H1 (cell line): ENCODE measurements around the gene MMP17. TPM values are rescaled to one million over a fixed set of nuclear protein-coding genes. Genes with fewer than 3 reads are reported as not detected.

ENCODE experiments used
- CTCF ChIA-PET: fragments of 300-600 bp; sonication (Branson Sonifier 250); formaldehyde crosslinking; loops from one replicate; lab custom pipeline; 2021; ENCODE audit not compliant: partially characterized antibody; lab: Charles Lee
- POLR2A ChIA-PET: fragments of 300-600 bp; sonication (Branson Sonifier 250); formaldehyde crosslinking; loops from one replicate; lab custom pipeline; 2021; ENCODE audit warnings: inconsistent platforms; ENCODE audit not compliant: partially characterized antibody; lab: Charles Lee
- DNase-seq, 2 experiments: peaks; one replicate each; pipeline versions ENCODE4 v3.0.0 to v3.0.0-alpha.2; 2010 to 2022; ENCODE audit warnings: low spot score in 2 of 2, low read depth in 1 of 2, mixed read lengths in 1 of 2
- FAIRE-seq: peaks from 2 replicates; lab custom pipeline; 2011; peaks lifted over from hg19 to GRCh38; lab: Jason Lieb, UNC
- H2AFZ ChIP-seq: 2 replicates; pipeline ENCODE4 v1.8.1; 2012; ENCODE audit warnings: low read length, inconsistent platforms
- H2AK5ac ChIP-seq: 2 replicates; pipeline ENCODE4 v1.6.1; 2013; ENCODE audit warnings: low read depth, low read length
- H2BK120ac ChIP-seq: replicated peaks from 2 replicates; pipeline ENCODE3; 2013; ENCODE audit warnings: low read depth, low read length, inconsistent platforms
- H2BK12ac ChIP-seq: 2 replicates; pipeline ENCODE4 v1.6.1; 2013; ENCODE audit warnings: low read depth, low read length
- H2BK15ac ChIP-seq: 2 replicates; pipeline ENCODE4 v1.6.1; 2013; ENCODE audit warnings: low read length
- H2BK20ac ChIP-seq: 2 replicates; pipeline ENCODE4 v1.6.1; 2013; ENCODE audit warnings: low read length
- H2BK5ac ChIP-seq: 2 replicates; pipeline ENCODE4 v1.6.1; 2013; ENCODE audit warnings: low read depth, low read length
- H3K14ac ChIP-seq: 2 replicates; pipeline ENCODE4 v1.6.1; 2013; ENCODE audit warnings: inconsistent platforms; ENCODE audit not compliant: insufficient read length
- H3K18ac ChIP-seq: 2 replicates; pipeline ENCODE4 v1.6.1; 2013; ENCODE audit warnings: low read length; ENCODE audit errors: extremely low read depth
- H3K23ac ChIP-seq: 2 replicates; pipeline ENCODE4 v1.6.1; 2013; ENCODE audit warnings: inconsistent platforms; ENCODE audit not compliant: insufficient read length
- H3K23me2 ChIP-seq: 2 replicates; pipeline ENCODE4 v1.6.1; 2013; ENCODE audit warnings: low read depth, low read length
- H3K27ac ChIP-seq: 2 replicates; pipeline ENCODE4 v1.6.1; 2011; ENCODE audit warnings: low read depth, low read length, inconsistent platforms
- H3K27me3 ChIP-seq, 4 experiments: replicated peaks in 1 of 4; 1 replicate in 1 of 4; 2 replicates in 3 of 4; pipeline versions ENCODE4 v1.6.1 to v1.8.1; 2011 to 2013; ENCODE audit warnings: low read length in 3 of 4, mild to moderate bottlenecking in 3 of 4, inconsistent platforms in 2 of 4, mixed read lengths in 2 of 4, moderate library complexity in 1 of 4; ENCODE audit not compliant: control insufficient read depth in 3 of 4, insufficient read depth in 3 of 4; ENCODE audit errors: extremely low read depth in 1 of 4
- H3K36me3 ChIP-seq, 4 experiments: 2 replicates each; pipeline versions ENCODE4 v1.6.1 to v1.8.1; 2011 to 2013; ENCODE audit warnings: mild to moderate bottlenecking in 4 of 4, low read length in 3 of 4, moderate library complexity in 2 of 4, control low read depth in 1 of 4, inconsistent platforms in 1 of 4; ENCODE audit not compliant: insufficient read depth in 4 of 4, control insufficient read depth in 2 of 4
- H3K4ac ChIP-seq: replicated peaks from 2 replicates; pipeline ENCODE3; 2013; ENCODE audit warnings: low read length, low read depth, mixed read lengths, inconsistent platforms; ENCODE audit not compliant: insufficient read length
- H3K4me1 ChIP-seq, 4 experiments: replicated peaks in 1 of 4; 1 replicate in 1 of 4; 2 replicates in 3 of 4; pipeline versions ENCODE4 v1.6.1 to v1.8.1; 2011 to 2013; ENCODE audit warnings: low read length in 3 of 4, inconsistent platforms in 2 of 4, mixed read lengths in 1 of 4; ENCODE audit not compliant: insufficient read depth in 4 of 4, control insufficient read depth in 3 of 4
- H3K4me2 ChIP-seq, 2 experiments: 2 replicates each; pipeline versions ENCODE4 v1.6.1 to v1.8.1; 2011 to 2013; ENCODE audit warnings: low read depth in 2 of 2, low read length in 2 of 2, control low read depth in 1 of 2, inconsistent platforms in 1 of 2, mild to moderate bottlenecking in 1 of 2; ENCODE audit not compliant: insufficient read depth in 1 of 2
- H3K4me3 ChIP-seq, 4 experiments: fragments of 200-600, 300-600 bp in 1 of 4; sonication (generic), shearing (Covaris generic), sonication (Bioruptor Twin) in 1 of 4; 2 replicates each; pipeline versions ENCODE4 v1.5.1 to v1.8.1; 2011 to 2016; ENCODE audit warnings: low read length in 4 of 4, low read depth in 3 of 4, control low read depth in 2 of 4, inconsistent platforms in 2 of 4, mild to moderate bottlenecking in 2 of 4, mixed read lengths in 1 of 4, moderate library complexity in 1 of 4; ENCODE audit not compliant: insufficient read depth in 2 of 4; ENCODE audit errors: extremely low read depth in 1 of 4
- H3K56ac ChIP-seq: replicated peaks from 2 replicates; pipeline ENCODE3; 2013; ENCODE audit warnings: low read depth, mild to moderate bottlenecking, mixed read lengths, low read length, inconsistent platforms; ENCODE audit not compliant: insufficient read length
- H3K79me1 ChIP-seq: 2 replicates; pipeline ENCODE4 v1.6.1; 2013; ENCODE audit warnings: low read depth, low read length, control low read depth
- H3K79me2 ChIP-seq, 2 experiments: 2 replicates each; pipeline versions ENCODE4 v1.6.1 to v1.8.1; 2012 to 2013; ENCODE audit warnings: low read length in 2 of 2, mild to moderate bottlenecking in 2 of 2, inconsistent platforms in 1 of 2; ENCODE audit not compliant: insufficient read depth in 2 of 2, control insufficient read depth in 1 of 2
- H3K9ac ChIP-seq, 4 experiments: replicated peaks in 1 of 4; 1 replicate in 1 of 4; 2 replicates in 3 of 4; pipeline versions ENCODE4 v1.6.1 to v1.8.1; 2011 to 2013; ENCODE audit warnings: low read depth in 3 of 4, low read length in 3 of 4, control low read depth in 2 of 4, mild to moderate bottlenecking in 2 of 4, moderate library complexity in 2 of 4, inconsistent platforms in 1 of 4; ENCODE audit errors: extremely low read depth in 1 of 4
- H3K9me3 ChIP-seq, 2 experiments: 2 replicates each; pipeline versions ENCODE4 v1.6.1 to v1.8.1; 2012 to 2013; ENCODE audit warnings: mild to moderate bottlenecking in 2 of 2, moderate library complexity in 2 of 2, control low read depth in 1 of 2, inconsistent platforms in 1 of 2, low read depth in 1 of 2, low read length in 1 of 2, mixed read lengths in 1 of 2; ENCODE audit not compliant: insufficient read depth in 2 of 2
- H4K20me1 ChIP-seq, 2 experiments: replicated peaks in 1 of 2; 2 replicates each; pipeline versions ENCODE3 to v1.8.1; 2011 to 2013; ENCODE audit warnings: inconsistent platforms in 2 of 2, low read length in 2 of 2, mild to moderate bottlenecking in 1 of 2; ENCODE audit not compliant: insufficient read depth in 2 of 2, control insufficient read depth in 1 of 2
- H4K5ac ChIP-seq: 2 replicates; pipeline ENCODE4 v1.6.1; 2013; ENCODE audit warnings: low read length, low read depth, mixed read lengths, inconsistent platforms; ENCODE audit not compliant: insufficient read length
- H4K8ac ChIP-seq: 2 replicates; pipeline ENCODE4 v1.8.0; 2013; ENCODE audit warnings: mild to moderate bottlenecking, moderate library complexity, low read length, inconsistent platforms; ENCODE audit not compliant: insufficient read depth; ENCODE audit errors: extremely low read depth
- H4K91ac ChIP-seq: replicated peaks from 2 replicates; pipeline ENCODE3; 2013; ENCODE audit warnings: low read length, mixed read lengths, inconsistent platforms; ENCODE audit not compliant: insufficient read length
- CEBPB ChIP-seq: IDR thresholded peaks from 2 replicates; pipeline ENCODE4 v1.6.1; 2012; ENCODE audit warnings: low read depth, low read length
- JUN ChIP-seq: IDR thresholded peaks from 2 replicates; pipeline ENCODE4 v1.6.1; 2011; ENCODE audit warnings: low read depth, mild to moderate bottlenecking, improper control_type of control experiment, low read length
- NRF1 ChIP-seq: IDR thresholded peaks from 2 replicates; pipeline ENCODE4 v1.6.1; 2011; ENCODE audit warnings: mild to moderate bottlenecking, low read depth, low read length, improper control_type of control experiment
- PHF8 ChIP-seq: fragments of 200-600 bp; sonication (generic); conservative IDR thresholded peaks from 2 replicates; pipeline ENCODE4 v1.7.1; 2012; ENCODE audit warnings: low read depth, mild to moderate bottlenecking, inconsistent platforms, low read length, moderate library complexity
- SIX5 ChIP-seq: IDR thresholded peaks from 2 replicates; pipeline ENCODE4 v1.6.1; 2011; ENCODE audit warnings: mild to moderate bottlenecking, low read depth, low read length
- SP2 ChIP-seq: IDR thresholded peaks from 2 replicates; pipeline ENCODE4 v1.6.1; 2012; ENCODE audit warnings: mild to moderate bottlenecking, low read length, inconsistent platforms
- SP4 ChIP-seq: IDR thresholded peaks from 2 replicates; pipeline ENCODE4 v1.6.1; 2012; ENCODE audit warnings: low read length, inconsistent platforms
- TAF1 ChIP-seq: IDR thresholded peaks from 2 replicates; pipeline ENCODE4 v1.6.1; 2011; ENCODE audit warnings: mild to moderate bottlenecking, low read depth, low read length
- WGBS, 2 experiments: shearing (Covaris generic) in 1 of 2; methylation state at CpG; one replicate each; pipeline versions ENCODE4 v1.1.6 to v1.1.7; 2013 to 2015; ENCODE audit warnings: low lambda C conversion rate in 2 of 2, mixed read lengths in 2 of 2, inconsistent platforms in 1 of 2, low coverage in 1 of 2, missing lambda C conversion rate in 1 of 2; ENCODE audit not compliant: insufficient replicate concordance in 2 of 2, insufficient coverage in 1 of 2, insufficient read length in 1 of 2; ENCODE audit errors: extremely low coverage in 1 of 2, missing lambda C conversion rate in 1 of 2; 5-methylcytosine and 5-hydroxymethylcytosine counted together
- polyA plus RNA-seq, 7 experiments: library from polyadenylated mRNA; depleted of rRNA in 3 of 7; stranded (reverse) in 5 of 7; unstranded in 2 of 7; fragments of >200 nt in 5 of 7; fragments of 200-250 nt in 2 of 7; gene quantifications; 1 replicate in 5 of 7; 2 replicates in 1 of 7; 4 replicates in 1 of 7; pipeline versions ENCODE4 v1.2.1 to v1.2.3, GENCODE V29; 2011 to 2013; ENCODE audit warnings: missing spikeins in 2 of 7, mixed read lengths in 2 of 7
- total RNA-seq: library from RNA; stranded (reverse); fragmentation: NEBNext Ultra II Directional; extraction: Animal tissue kit (Norgen Biotek cat#: 25700); gene quantifications from 2 replicates; pipeline ENCODE4 v1.2.1, GENCODE V29; 2021
- TF ChIP-seq, protein P1 (sequence below): IDR thresholded peaks from 2 replicates; pipeline ENCODE4 v1.6.1; 2011; ENCODE audit warnings: low read length, improper control_type of control experiment
- TF ChIP-seq, protein P2 (sequence below): IDR thresholded peaks from 2 replicates; pipeline ENCODE4 v1.6.1; 2012; ENCODE audit warnings: inconsistent platforms

The MMP17 gene
- total and polyA plus RNA-seq, 2 of the 8 experiments (the other 6 are each of a cell fraction or from before 2014, with no cell fraction given), result 41.3 to 53.8 TPM

DNA sequence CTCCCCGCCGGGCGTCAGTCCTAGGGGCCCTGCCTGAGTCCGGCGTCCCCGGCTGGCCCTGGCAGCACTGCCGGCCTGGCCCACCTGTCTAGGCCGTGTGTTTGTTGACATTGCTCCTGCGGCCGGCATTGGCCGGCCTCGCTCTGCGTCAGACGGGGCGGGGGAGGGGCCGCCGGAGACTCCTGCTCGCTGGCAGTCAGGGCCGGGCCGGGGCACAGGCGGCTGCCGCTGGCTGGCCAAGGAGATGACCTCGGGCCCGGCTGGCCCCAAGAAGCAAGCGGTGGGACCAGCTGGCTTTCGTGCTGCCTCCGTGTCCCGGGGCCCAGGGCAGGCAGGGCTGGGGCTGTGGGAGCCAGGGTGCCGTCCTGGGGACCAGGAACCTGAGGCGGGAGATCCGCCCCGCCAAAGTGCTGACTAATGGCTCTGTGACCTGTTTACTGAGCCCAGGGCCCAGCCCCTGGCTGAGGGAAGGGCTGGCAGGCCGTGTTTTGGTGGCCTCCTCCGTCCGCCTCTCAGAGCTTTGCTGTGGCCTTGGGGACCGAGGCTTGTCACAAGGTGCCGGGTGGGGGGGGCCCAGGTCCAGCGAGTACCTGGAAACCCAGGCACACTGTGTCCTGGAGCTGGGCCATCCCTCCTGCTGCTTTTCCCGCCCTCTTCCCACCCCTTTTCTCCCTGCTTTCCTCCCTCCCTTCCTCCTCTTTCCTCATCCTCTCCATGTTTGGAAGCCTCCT is 68.1 kb downstream of the MMP17 start:
- 13% methylated on average over 34 of the region's 39 CpGs; no CpG with 5 or more reads in 1 of the 2 experiments for WGBS, 2 experiments
- no peak overlapping the region for H4K91ac ChIP-seq
- H3K14ac ChIP-seq, result no peak overlapping the region
- no peak overlapping the region for H4K5ac ChIP-seq
- H3K23ac ChIP-seq, result no peak overlapping the region
- peaks cover 0 to 16% (median 14%) of the 10 kb centered on the region in 4 experiments; a peak in 6 of 7 replicates for H3K4me1 ChIP-seq
- peak overlapping the region; percentile 38 to 75 (median 62) for H3K4me3 ChIP-seq
- H2BK20ac ChIP-seq, result no peak overlapping the region
- peak overlapping the region; percentile 83 for H2BK5ac ChIP-seq
- peaks cover 16 to 20% of the 10 kb centered on the region in 2 experiments for H4K20me1 ChIP-seq
- no peak overlapping the region for H2AFZ ChIP-seq
- peaks cover 0 to 35% of the 10 kb centered on the region in 2 experiments; a peak in 1 of 4 replicates for H3K79me2 ChIP-seq
- peak overlapping the region; percentile 70 for H2BK12ac ChIP-seq
- peaks cover 0 to 7% (median 3%) of the 10 kb centered on the region in 4 experiments; a peak in 3 of 8 replicates for H3K36me3 ChIP-seq
- H3K23me2 ChIP-seq, result peaks cover 9% of the 10 kb centered on the region; the same call in 1 of the 2 replicates
- H3K27me3 ChIP-seq, result no peaks in the 10 kb centered on the region
- 0 out of 2 replicates have a peak overlapping the region, but pooled peaks have one; percentile 4 for H2BK15ac ChIP-seq
- H3K4ac ChIP-seq, result no peak overlapping the region
- H3K9ac ChIP-seq, result peak overlapping the region in 3 of 4 experiments; percentile 49 to 75 (median 70); a peak in 6 of 7 replicates
- H3K79me1 ChIP-seq, result peaks cover 5% of the 10 kb centered on the region
- no peak overlapping the region for H2BK120ac ChIP-seq
- H3K18ac ChIP-seq, result peak overlapping the region; percentile 73; the same call in 1 of the 2 replicates
- peak overlapping the region; percentile 35; the same call in 1 of the 2 replicates for H4K8ac ChIP-seq
- no peak for FAIRE-seq
- no peak overlapping the region for H3K56ac ChIP-seq
- ChIA-PET CTCF (interaction anchor here (1.1 kb wide), 1 partner anchor 17 kb away, joined by 3 read pairs; no protein-coding TSS in a partner anchor), POLR2A (interaction anchor here (0.7 to 2.6 kb wide), 11 partner anchors 10 to 238 kb away, joined by 3 to 10 read pairs (median 3); partner anchors contain the start of gene PUS1)
- H2AK5ac ChIP-seq, result no peak overlapping the region
- DNase-seq, result peak; percentile 53 to 90
- H3K9me3 ChIP-seq, result no peaks in the 10 kb centered on the region
- H3K27ac ChIP-seq, result peak overlapping the region; percentile 70; the same call in 1 of the 2 replicates
- H3K4me2 ChIP-seq, result peak overlapping the region; percentile 85 to 99
- TF ChIP-seq, protein P1, sequence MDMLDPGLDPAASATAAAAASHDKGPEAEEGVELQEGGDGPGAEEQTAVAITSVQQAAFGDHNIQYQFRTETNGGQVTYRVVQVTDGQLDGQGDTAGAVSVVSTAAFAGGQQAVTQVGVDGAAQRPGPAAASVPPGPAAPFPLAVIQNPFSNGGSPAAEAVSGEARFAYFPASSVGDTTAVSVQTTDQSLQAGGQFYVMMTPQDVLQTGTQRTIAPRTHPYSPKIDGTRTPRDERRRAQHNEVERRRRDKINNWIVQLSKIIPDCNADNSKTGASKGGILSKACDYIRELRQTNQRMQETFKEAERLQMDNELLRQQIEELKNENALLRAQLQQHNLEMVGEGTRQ, result no peak
- TF ChIP-seq SP2 (no peak), SIX5 (no peak), CEBPB (no peak), TAF1 (peak; percentile 86), JUN (no peak), PHF8 (peak; percentile 35; the same call in 1 of the 2 replicates), SP4 (no peak), NRF1 (no peak)
- TF ChIP-seq, protein P2, sequence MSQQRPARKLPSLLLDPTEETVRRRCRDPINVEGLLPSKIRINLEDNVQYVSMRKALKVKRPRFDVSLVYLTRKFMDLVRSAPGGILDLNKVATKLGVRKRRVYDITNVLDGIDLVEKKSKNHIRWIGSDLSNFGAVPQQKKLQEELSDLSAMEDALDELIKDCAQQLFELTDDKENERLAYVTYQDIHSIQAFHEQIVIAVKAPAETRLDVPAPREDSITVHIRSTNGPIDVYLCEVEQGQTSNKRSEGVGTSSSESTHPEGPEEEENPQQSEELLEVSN, result no peak
